Raji (cell line): ENCODE results near the gene UROC1.

ENCODE experiments used
- POLR2A ChIP-seq: IDR thresholded peaks from 2 replicates; pipeline ENCODE4 v1.6.1; 2011; ENCODE audit warnings: low read depth, low read length, control low read depth; ENCODE audit not compliant: insufficient read depth

The UROC1 gene

GRCh38 chr3:126436826-126437717, 80.5 kb downstream of the UROC1 start:
- TF ChIP-seq POLR2A = no peak

- no peak for TF ChIP-seq POLR2A
These were observed 81.9 kb downstream of the UROC1 start for GRCh38 chr3:126435456-126436315.

GRCh38 chr3:126434931-126435411, 82.6 kb downstream of the UROC1 start:
- no peak for TF ChIP-seq POLR2A

GRCh38 chr3:126434264-126434590, 83.3 kb downstream of the UROC1 start:
- TF ChIP-seq POLR2A = no peak

GRCh38 chr3:126433496-126434263, 83.9 kb downstream of the UROC1 start:
- no peak for TF ChIP-seq POLR2A

GRCh38 chr3:126433105-126433430, 84.5 kb downstream of the UROC1 start:
- no peak for TF ChIP-seq POLR2A

GRCh38 chr3:126432361-126433104, 85.0 kb downstream of the UROC1 start:
- no peak for TF ChIP-seq POLR2A
